ENCODE results near the gene OBI1. TPM values are rescaled to one million over a fixed set of nuclear protein-coding genes. Genes with fewer than 3 reads are reported as not detected.

The OBI1 gene
- total RNA-seq, 4 donors from 2014 or later = 5.8 to 14.7 (median 10.0) TPM

DNA sequence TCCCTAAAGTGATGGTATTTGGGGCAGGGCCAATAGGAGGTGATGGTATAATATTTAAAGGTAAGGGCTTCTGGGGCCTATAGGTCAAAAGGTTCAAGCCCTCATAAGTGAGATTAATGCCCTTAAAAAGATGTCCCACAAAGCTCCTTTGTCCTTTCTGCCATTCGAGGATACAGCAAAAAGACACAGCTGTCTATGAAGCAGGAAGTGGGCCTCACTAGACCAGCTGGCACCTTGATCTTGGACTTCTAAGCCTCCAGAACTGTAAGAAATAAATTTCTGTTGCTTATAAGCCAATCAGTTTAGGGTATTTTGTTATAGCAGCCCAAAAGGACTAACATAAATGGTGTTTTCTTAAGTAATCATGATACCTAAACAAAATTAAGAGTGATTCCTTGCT, 28.4 kb downstream of the OBI1 start:
- ATAC-seq (ENCODE audit: low FRiP score) = no peak
- DNase-seq (ENCODE audit: low spot score) = no peak
- TF ChIP-seq CTCF (IDR thresholded peaks at IDR 0.05) = no peak

DNA sequence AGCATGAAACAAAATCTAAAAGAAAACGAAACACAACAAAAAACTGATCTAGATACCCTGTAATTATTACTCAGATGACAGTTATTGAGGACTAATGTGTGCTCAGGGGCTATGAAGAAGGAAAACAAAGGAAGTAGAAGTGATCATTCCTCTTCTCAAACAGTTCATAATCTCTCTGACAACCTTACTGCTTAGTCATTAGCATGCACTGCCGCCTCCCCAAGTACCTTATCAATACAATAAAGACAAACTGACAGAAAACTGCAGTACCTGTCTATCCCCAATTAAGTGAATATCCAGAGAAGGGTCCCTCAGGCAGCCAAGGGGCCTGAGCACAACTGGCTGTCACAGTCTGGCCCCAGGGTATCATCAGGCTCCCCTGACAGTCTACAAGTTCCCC, 33.6 kb downstream of the OBI1 start:
- no peak for TF ChIP-seq CTCF (IDR thresholded peaks at IDR 0.05)
- DNase-seq (ENCODE audit: low spot score) = no peak
- no peak for ATAC-seq (ENCODE audit: low FRiP score)

DNA sequence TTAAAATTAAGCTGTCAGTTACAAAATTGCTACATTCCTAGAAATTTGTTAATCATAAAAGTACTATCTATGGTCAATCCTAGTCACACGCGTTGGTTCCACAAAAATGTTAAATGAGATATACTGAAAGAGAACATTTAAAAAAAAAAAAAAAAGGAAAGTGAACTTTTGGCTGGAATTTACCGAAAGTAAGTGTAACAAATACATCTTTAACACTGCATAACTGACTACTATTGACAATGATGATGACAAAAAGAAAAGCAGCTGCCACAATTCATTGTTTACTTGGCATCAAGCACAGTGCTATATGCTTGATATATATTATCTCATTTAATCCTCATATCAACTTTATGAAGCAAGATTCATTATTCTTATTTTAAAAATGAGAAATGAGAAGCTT, 35.8 kb downstream of the OBI1 start:
- no peak for DNase-seq (ENCODE audit: low spot score)
- no peak for ATAC-seq (ENCODE audit: low FRiP score)
- no peak for TF ChIP-seq CTCF (IDR thresholded peaks at IDR 0.05)

DNA sequence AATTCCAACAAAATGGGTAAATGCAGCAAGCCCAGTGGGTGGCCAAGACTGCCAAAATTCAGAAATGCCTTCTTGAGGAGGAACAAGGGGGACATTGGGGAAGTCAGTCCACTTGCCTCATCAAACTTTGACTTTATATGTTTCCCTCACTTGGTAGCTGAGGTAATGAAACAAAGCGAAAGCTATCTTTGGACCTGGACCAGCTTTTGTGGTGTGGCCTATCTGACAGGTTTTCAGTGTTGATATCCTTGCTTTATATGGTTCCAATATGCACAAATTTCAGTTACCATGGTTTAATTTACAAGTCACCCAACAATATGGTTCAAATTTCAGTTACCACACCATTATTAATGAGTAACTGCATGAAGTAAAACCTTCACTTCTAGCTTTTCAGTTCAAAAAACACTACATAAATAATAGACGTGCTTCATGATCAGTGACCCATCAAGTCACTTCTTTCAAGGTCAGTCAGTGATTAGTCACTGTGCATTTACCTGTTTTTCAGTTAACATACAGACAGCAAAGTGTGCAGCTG, 38.0 kb downstream of the OBI1 start:
- ATAC-seq (ENCODE audit: low FRiP score) (no peak), DNase-seq (ENCODE audit: low spot score) (no peak)
- TF ChIP-seq CTCF (IDR thresholded peaks at IDR 0.05) = no peak

- no peak for TF ChIP-seq CTCF (IDR thresholded peaks at IDR 0.05)
- DNase-seq (ENCODE audit: low spot score) = no peak
- ATAC-seq (ENCODE audit: low FRiP score) = no peak
Measured at GRCh38 chr13:78618411-78618810, 40.5 kb downstream of the OBI1 start.

DNA sequence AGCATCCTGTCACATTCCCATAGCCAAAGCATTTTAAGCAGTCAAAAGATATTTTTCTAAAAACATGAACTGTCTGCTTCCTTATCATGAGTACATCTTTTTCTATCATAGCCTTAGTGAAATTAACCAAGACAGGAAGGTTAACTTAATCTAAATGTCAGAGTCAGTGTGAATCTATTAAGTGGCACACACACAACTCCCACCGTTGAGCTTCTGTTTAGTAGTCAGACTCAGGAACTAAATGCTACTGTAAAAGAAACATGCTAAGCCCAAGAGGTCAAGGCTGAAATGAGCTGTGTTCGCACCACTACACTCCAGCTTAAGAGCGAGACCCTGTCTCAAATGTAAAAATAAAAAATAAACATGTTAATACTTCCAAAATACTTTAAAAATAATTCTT, 47.9 kb downstream of the OBI1 start:
- no peak for ATAC-seq (ENCODE audit: low FRiP score)
- TF ChIP-seq CTCF (IDR thresholded peaks at IDR 0.05) = no peak
- DNase-seq (ENCODE audit: low spot score) = no peak

DNA sequence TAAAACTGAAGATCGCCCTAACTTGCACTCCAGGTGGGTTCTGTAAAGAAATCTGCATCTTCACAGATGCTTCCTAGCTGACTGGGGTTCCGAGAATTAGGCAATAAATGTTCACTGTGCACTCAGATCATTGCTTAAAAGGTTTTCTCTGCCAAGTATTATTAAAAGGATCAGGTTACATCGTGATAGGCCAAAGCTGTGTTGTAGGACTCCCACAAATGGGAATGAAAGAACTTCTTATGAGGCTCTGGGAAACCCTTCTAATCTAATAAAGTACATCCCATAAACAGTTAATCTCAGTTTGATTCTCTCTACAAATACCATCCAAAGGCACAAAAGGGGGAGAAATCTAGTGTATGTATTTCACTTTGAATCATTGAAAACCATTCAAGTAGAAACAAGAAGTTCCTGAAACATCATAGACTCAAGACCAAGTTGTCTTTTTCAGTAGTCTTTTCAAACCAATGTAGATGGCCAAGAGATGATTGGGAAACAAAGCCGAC, 48.5 kb downstream of the OBI1 start:
- no peak for TF ChIP-seq CTCF (IDR thresholded peaks at IDR 0.05)
- DNase-seq (ENCODE audit: low spot score) (no peak), ATAC-seq (ENCODE audit: low FRiP score) (no peak)
